HepG2 (cell line): Measurements from ENCODE around the gene CLEC18C. TPM values are rescaled to one million over a fixed set of nuclear protein-coding genes. Genes with fewer than 3 reads are reported as not detected.

Source experiments
- ASH2L ChIP-seq: fragments of 300-600, 200-600 bp; sonication (generic); IDR thresholded peaks from 2 replicates; pipeline ENCODE4 v1.7.0; 2017; ENCODE audit warnings: low read depth, mild to moderate bottlenecking, moderate library complexity, mixed read lengths, low read length; ENCODE audit not compliant: insufficient read length
- ELF3 ChIP-seq: IDR thresholded peaks from 2 replicates; pipeline ENCODE4 v1.6.1; 2016; ENCODE audit warnings: missing genetic modification reagents, missing compliant biosample characterization
- GTF2F1 ChIP-seq: fragments of 150-350 bp; IDR thresholded peaks from 2 replicates; pipeline ENCODE4 v1.6.1; 2014; ENCODE audit warnings: low read length
- HNF4A ChIP-seq: sonication (generic); formaldehyde crosslinking; IDR thresholded peaks from 2 replicates; pipeline ENCODE4 v1.4.0; 2020; ENCODE audit warnings: missing genetic modification reagents
- KDM5A ChIP-seq: fragments of 200-600 bp; sonication (generic); IDR thresholded peaks from 2 replicates; pipeline ENCODE4 v1.7.0; 2018; ENCODE audit warnings: antibody characterized with exemption, mild to moderate bottlenecking, low read length, borderline replicate concordance
- PHB2 ChIP-seq: fragments of 450-650 bp; IDR thresholded peaks from 2 replicates; pipeline ENCODE4 v1.6.1; 2018; ENCODE audit not compliant: partially characterized antibody
- PHF8 ChIP-seq: sonication (generic); formaldehyde crosslinking; IDR thresholded peaks from 2 replicates; pipeline ENCODE4 v1.5.0; 2020; ENCODE audit warnings: missing genetic modification reagents
- SP140L ChIP-seq: sonication (generic); formaldehyde crosslinking; IDR thresholded peaks from 2 replicates; pipeline ENCODE4 v1.4.0; 2020; ENCODE audit warnings: missing genetic modification reagents, borderline replicate concordance
- SSRP1 ChIP-seq: IDR thresholded peaks from 2 replicates; pipeline ENCODE4 v1.6.1; 2016; ENCODE audit warnings: control low read depth
- ZKSCAN5 ChIP-seq: sonication (generic); formaldehyde crosslinking; IDR thresholded peaks from 2 replicates; pipeline ENCODE4 v1.5.1; 2020; ENCODE audit warnings: mild to moderate bottlenecking, missing genetic modification reagents
- ZNF558 ChIP-seq: sonication (generic); formaldehyde crosslinking; IDR thresholded peaks from 2 replicates; pipeline ENCODE4 v1.9.0; 2022; ENCODE audit warnings: mild to moderate bottlenecking, missing genetic modification reagents, borderline replicate concordance
- ZNF678 ChIP-seq: sonication (generic); formaldehyde crosslinking; IDR thresholded peaks from 2 replicates; pipeline ENCODE4 v1.4.0; 2020; ENCODE audit warnings: mild to moderate bottlenecking, missing genetic modification reagents
- ZNF788 ChIP-seq: sonication (generic); formaldehyde crosslinking; IDR thresholded peaks from 2 replicates; pipeline ENCODE4 v1.5.0; 2020; ENCODE audit warnings: mild to moderate bottlenecking, missing genetic modification reagents, borderline replicate concordance
- ZNF839 ChIP-seq: sonication (generic); formaldehyde crosslinking; IDR thresholded peaks from 2 replicates; pipeline ENCODE4 v1.4.0; 2020; ENCODE audit warnings: missing genetic modification reagents, mild to moderate bottlenecking, borderline replicate concordance
- ZNF841 ChIP-seq: sonication (generic); formaldehyde crosslinking; IDR thresholded peaks from 2 replicates; pipeline ENCODE4 v1.8.1; 2023; ENCODE audit warnings: missing genetic modification reagents, borderline replicate concordance
- polyA plus RNA-seq, 8 experiments: library from polyadenylated mRNA; depleted of rRNA in 3 of 8; stranded (reverse) in 7 of 8; unstranded in 1 of 8; fragments of >200 nt; fragmentation: Illumina TruSeq in 4 of 8; extraction: Trizol in 4 of 8; gene quantifications; 2 replicates each; pipeline versions ENCODE4 v1.2.1 to v1.2.3, GENCODE V29; 2011 to 2016; ENCODE audit warnings: low read depth in 4 of 8, missing spikeins in 1 of 8, mixed read lengths in 1 of 8; ENCODE audit not compliant: insufficient read depth in 1 of 8
- total RNA-seq, 5 experiments: library from RNA; depleted of rRNA; stranded (reverse); fragments of >200 nt; fragmentation: Illumina TruSeq; extraction: Trizol; gene quantifications; 2 replicates each; pipeline ENCODE4 v1.2.3, GENCODE V29; 2016; ENCODE audit warnings: low read depth in 1 of 5
- TF ChIP-seq, protein P1 (sequence below): sonication (generic); formaldehyde crosslinking; IDR thresholded peaks from 2 replicates; pipeline ENCODE4 v1.8.0; 2022; ENCODE audit warnings: mild to moderate bottlenecking, missing genetic modification reagents
- TF ChIP-seq, protein P2 (sequence below): fragments of 450-650 bp; IDR thresholded peaks from 2 replicates; pipeline ENCODE4 v1.6.1; 2016
- TF ChIP-seq, protein P3 (sequence below), 2 experiments: fragments of 450-650 bp in 1 of 2; sonication (generic) in 1 of 2; formaldehyde crosslinking in 1 of 2; IDR thresholded peaks; 2 replicates each; pipeline versions ENCODE4 v1.6.1 to v1.8.0; 2016 to 2022; ENCODE audit warnings: antibody characterized with exemption in 1 of 2, mild to moderate bottlenecking in 1 of 2, missing genetic modification reagents in 1 of 2

CLEC18C gene
- total and polyA plus RNA-seq, 2 of the 13 experiments (the other 11 are each of a cell fraction or from before 2014, with no cell fraction given) = 0.15 to 0.29 TPM

DNA sequence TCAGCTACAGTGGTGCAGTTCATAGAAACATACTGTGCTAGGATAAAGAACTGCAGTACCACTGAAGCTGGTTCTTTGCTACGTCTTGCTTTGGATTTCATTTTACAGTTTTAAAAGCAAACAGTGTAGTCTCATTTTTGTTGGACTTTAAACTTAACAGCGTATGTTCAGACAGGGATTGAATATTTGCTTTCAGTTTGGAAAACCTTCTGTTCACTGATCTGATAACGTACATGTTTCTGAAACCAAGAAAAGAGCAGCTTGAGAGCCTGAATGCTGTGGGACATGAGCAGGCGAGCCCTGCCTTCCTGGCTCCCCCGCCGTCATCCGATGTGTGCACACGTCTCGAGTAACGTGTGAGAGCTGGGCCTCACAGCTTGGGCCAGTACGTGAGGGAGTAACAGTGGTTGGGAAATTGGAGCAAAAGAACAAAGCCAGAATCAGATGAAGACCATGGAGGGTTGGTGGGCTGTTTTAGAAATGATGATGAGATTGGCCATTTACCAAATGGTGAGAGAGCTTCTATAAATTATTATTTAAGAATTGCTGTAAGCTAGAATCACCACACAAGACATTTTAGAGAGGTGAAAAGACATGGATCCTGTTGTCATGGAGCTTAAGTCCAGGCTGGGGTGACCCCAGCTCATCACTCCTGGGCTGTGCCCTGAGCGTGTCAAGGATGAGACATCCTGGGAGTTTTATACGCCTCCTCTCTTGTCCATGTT is 20.8 kb upstream of the CLEC18C start (continued):
- TF ChIP-seq ZNF678 (CRISPR knock-in tag) = no peak
- no peak for TF ChIP-seq KDM5A
- peak; percentile 49; the same call in 1 of the 2 replicates for TF ChIP-seq PHF8
- peak; percentile 95 for TF ChIP-seq HNF4A
- TF ChIP-seq, protein P1, sequence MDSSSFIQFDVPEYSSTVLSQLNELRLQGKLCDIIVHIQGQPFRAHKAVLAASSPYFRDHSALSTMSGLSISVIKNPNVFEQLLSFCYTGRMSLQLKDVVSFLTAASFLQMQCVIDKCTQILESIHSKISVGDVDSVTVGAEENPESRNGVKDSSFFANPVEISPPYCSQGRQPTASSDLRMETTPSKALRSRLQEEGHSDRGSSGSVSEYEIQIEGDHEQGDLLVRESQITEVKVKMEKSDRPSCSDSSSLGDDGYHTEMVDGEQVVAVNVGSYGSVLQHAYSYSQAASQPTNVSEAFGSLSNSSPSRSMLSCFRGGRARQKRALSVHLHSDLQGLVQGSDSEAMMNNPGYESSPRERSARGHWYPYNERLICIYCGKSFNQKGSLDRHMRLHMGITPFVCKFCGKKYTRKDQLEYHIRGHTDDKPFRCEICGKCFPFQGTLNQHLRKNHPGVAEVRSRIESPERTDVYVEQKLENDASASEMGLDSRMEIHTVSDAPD = peak; percentile 75; the same call in 1 of the 2 replicates
- 0 out of 2 replicates have a peak, but pooled peaks have one; percentile 15 for TF ChIP-seq SSRP1 (CRISPR knock-in tag)
- 0 out of 2 replicates have a peak, but pooled peaks have one; percentile 15 for TF ChIP-seq ZNF788
- TF ChIP-seq ASH2L = peak; percentile 88
- no peak for TF ChIP-seq ZNF841
- TF ChIP-seq PHB2 = no peak
- TF ChIP-seq SP140L = peak; percentile 86; the same call in 1 of the 2 replicates
- no peak for TF ChIP-seq ZNF558 (CRISPR knock-in tag)
- TF ChIP-seq, protein P2, sequence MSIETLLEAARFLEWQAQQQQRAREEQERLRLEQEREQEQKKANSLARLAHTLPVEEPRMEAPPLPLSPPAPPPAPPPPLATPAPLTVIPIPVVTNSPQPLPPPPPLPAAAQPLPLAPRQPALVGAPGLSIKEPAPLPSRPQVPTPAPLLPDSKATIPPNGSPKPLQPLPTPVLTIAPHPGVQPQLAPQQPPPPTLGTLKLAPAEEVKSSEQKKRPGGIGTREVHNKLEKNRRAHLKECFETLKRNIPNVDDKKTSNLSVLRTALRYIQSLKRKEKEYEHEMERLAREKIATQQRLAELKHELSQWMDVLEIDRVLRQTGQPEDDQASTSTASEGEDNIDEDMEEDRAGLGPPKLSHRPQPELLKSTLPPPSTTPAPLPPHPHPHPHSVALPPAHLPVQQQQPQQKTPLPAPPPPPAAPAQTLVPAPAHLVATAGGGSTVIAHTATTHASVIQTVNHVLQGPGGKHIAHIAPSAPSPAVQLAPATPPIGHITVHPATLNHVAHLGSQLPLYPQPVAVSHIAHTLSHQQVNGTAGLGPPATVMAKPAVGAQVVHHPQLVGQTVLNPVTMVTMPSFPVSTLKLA = no peak
- peak; percentile 65; the same call in 1 of the 2 replicates for TF ChIP-seq ELF3
- TF ChIP-seq ZNF839 = peak; percentile 63; the same call in 1 of the 2 replicates
- TF ChIP-seq, protein P3, sequence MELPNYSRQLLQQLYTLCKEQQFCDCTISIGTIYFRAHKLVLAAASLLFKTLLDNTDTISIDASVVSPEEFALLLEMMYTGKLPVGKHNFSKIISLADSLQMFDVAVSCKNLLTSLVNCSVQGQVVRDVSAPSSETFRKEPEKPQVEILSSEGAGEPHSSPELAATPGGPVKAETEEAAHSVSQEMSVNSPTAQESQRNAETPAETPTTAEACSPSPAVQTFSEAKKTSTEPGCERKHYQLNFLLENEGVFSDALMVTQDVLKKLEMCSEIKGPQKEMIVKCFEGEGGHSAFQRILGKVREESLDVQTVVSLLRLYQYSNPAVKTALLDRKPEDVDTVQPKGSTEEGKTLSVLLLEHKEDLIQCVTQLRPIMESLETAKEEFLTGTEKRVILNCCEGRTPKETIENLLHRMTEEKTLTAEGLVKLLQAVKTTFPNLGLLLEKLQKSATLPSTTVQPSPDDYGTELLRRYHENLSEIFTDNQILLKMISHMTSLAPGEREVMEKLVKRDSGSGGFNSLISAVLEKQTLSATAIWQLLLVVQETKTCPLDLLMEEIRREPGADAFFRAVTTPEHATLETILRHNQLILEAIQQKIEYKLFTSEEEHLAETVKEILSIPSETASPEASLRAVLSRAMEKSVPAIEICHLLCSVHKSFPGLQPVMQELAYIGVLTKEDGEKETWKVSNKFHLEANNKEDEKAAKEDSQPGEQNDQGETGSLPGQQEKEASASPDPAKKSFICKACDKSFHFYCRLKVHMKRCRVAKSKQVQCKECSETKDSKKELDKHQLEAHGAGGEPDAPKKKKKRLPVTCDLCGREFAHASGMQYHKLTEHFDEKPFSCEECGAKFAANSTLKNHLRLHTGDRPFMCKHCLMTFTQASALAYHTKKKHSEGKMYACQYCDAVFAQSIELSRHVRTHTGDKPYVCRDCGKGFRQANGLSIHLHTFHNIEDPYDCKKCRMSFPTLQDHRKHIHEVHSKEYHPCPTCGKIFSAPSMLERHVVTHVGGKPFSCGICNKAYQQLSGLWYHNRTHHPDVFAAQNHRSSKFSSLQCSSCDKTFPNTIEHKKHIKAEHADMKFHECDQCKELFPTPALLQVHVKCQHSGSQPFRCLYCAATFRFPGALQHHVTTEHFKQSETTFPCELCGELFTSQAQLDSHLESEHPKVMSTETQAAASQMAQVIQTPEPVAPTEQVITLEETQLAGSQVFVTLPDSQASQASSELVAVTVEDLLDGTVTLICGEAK (IDR thresholded peaks at IDR 0.05) = no peak
- TF ChIP-seq, protein P3 (CRISPR knock-in tag; IDR thresholded peaks at IDR 0.05) = no peak
- no peak for TF ChIP-seq ZKSCAN5 (CRISPR knock-in tag)
- no peak for TF ChIP-seq GTF2F1
